HG03097 (cell line): ENCODE results near the gene ARL4A.

Experiments
- ATAC-seq: cut with Tn5 transposase; IDR thresholded peaks from one replicate; pipeline ENCODE4 v1.9.1; 2021; ENCODE audit not compliant: unreplicated experiment, low FRiP score

The ARL4A gene

GRCh38 chr7:12722136-12722535 lies 34.7 kb downstream of the ARL4A start:
- ATAC-seq = no peak

- no peak for ATAC-seq
These were observed 35.5 kb downstream of the ARL4A start for GRCh38 chr7:12722636-12723605.

GRCh38 chr7:12725575-12726316 lies 38.3 kb downstream of the ARL4A start:
- ATAC-seq = no peak

- no peak for ATAC-seq
These were observed 39.5 kb downstream of the ARL4A start for GRCh38 chr7:12726908-12727307.

- no peak for ATAC-seq
These were observed 40.2 kb downstream of the ARL4A start for GRCh38 chr7:12727455-12728191.

- ATAC-seq = no peak
These were observed 40.7 kb downstream of the ARL4A start for GRCh38 chr7:12728192-12728538.

- no peak for ATAC-seq
These were observed 41.7 kb downstream of the ARL4A start for GRCh38 chr7:12729112-12729511.

GRCh38 chr7:12730523-12730922 lies 43.1 kb downstream of the ARL4A start:
- ATAC-seq = no peak

GRCh38 chr7:12731214-12731656 lies 43.8 kb downstream of the ARL4A start:
- no peak for ATAC-seq

- no peak for ATAC-seq
These were observed 44.3 kb downstream of the ARL4A start for GRCh38 chr7:12731775-12732174.

GRCh38 chr7:12732428-12732827 lies 45.0 kb downstream of the ARL4A start:
- ATAC-seq = no peak

- ATAC-seq = no peak
These were observed 48.5 kb downstream of the ARL4A start for GRCh38 chr7:12735923-12736322.

GRCh38 chr7:12737373-12737772 lies 49.9 kb downstream of the ARL4A start:
- no peak for ATAC-seq

- ATAC-seq = no peak
These were observed 50.4 kb downstream of the ARL4A start for GRCh38 chr7:12737836-12738235.

GRCh38 chr7:12738665-12739064 lies 51.2 kb downstream of the ARL4A start:
- no peak for ATAC-seq
